Esophagus (tissue), 2 donors: ENCODE data around the gene FPGS. TPM values are rescaled to one million over a fixed set of nuclear protein-coding genes. Genes with fewer than 3 reads are reported as not detected.

Experiments used
- H3K27ac ChIP-seq, 2 donors: one replicate each; pipeline ENCODE4 v1.5.1; 2013; ENCODE audit warnings: low read depth in 2 of 2, mild to moderate bottlenecking in 2 of 2, inconsistent platforms in 1 of 2, low read length in 1 of 2, moderate library complexity in 1 of 2
- H3K27me3 ChIP-seq, 2 donors: one replicate each; pipeline ENCODE4 v1.6.1; 2013; ENCODE audit warnings: low read length in 2 of 2, control low read depth in 1 of 2, mild to moderate bottlenecking in 1 of 2; ENCODE audit not compliant: insufficient read depth in 2 of 2, control insufficient read depth in 1 of 2
- H3K36me3 ChIP-seq, 2 donors: one replicate each; pipeline ENCODE4 v1.6.1; 2013; ENCODE audit warnings: low read length in 1 of 2; ENCODE audit not compliant: control insufficient read depth in 2 of 2, insufficient read depth in 2 of 2
- H3K4me1 ChIP-seq, 2 donors: one replicate each; pipeline ENCODE4 v1.6.1; 2013; ENCODE audit warnings: low read length in 1 of 2; ENCODE audit not compliant: control insufficient read depth in 2 of 2, insufficient read depth in 2 of 2
- H3K4me3 ChIP-seq, 2 donors: one replicate each; pipeline ENCODE4 v1.5.1; 2013; ENCODE audit warnings: low read length in 2 of 2, mild to moderate bottlenecking in 2 of 2, low read depth in 1 of 2, moderate library complexity in 1 of 2
- H3K9me3 ChIP-seq, 2 donors: one replicate each; pipeline ENCODE4 v1.6.1; 2013; ENCODE audit warnings: mild to moderate bottlenecking in 2 of 2, low read depth in 1 of 2, low read length in 1 of 2, moderate library complexity in 1 of 2; ENCODE audit not compliant: control insufficient read depth in 2 of 2, insufficient read depth in 1 of 2
- whole genome bisulfite sequencing, 2 donors: extraction: QIAGEN DNeasy Blood & Tissue Kit; methylation state at CpG; one replicate each; pipeline ENCODE4 v1.1.7; 2013; 5-methylcytosine and 5-hydroxymethylcytosine counted together
- polyA plus RNA-seq, 2 donors: library from polyadenylated mRNA; stranded (reverse); fragments of 200-250 nt; gene quantifications; one replicate each; pipeline ENCODE4 v1.2.3, GENCODE V29; 2013
- donor health status: healthy with polysubstance abuse.
- donor health status: Bipolar disorder and iron deficiency.

The FPGS gene
- polyA plus RNA-seq, 2 donors, result 28.7 to 31.5 TPM

DNA sequence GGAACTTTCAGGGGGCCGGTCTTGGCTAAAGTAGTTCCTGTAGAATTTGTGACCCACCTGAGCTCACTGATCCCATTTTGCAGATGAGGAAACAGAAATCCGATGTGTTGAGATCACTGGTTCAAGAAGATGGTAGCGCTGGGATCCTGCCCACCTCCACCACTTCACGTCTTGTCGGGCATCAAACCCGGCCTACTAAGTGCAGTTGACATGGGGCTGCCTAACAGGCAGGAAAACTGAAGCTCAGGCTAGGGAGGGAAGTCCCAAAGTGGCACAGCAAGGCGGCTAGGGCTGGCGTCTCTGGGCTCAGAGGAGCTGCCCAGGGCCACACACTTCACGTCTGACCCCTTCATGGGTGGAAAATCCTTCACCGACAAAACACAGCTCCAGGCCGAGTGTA lies 52.3 kb downstream of the FPGS start:
- H3K36me3 ChIP-seq, result no peaks in the 10 kb centered on the region
- no peaks in the 10 kb centered on the region for H3K27me3 ChIP-seq
- 70 to 73% methylated on average over 11 of the region's 11 CpGs for WGBS, 2 donors
- peaks cover 0 to 4% of the 10 kb centered on the region in 2 donors for H3K4me1 ChIP-seq
- no peaks in the 10 kb centered on the region for H3K9me3 ChIP-seq
- no peak overlapping the region for H3K4me3 ChIP-seq
- H3K27ac ChIP-seq, result peak overlapping the region; percentile 6 to 73

GRCh38 chr9:127855522-127855921 lies 52.8 kb downstream of the FPGS start:
- no peak overlapping the region for H3K27ac ChIP-seq
- WGBS, 2 donors, result 92 to 93% methylated on average over 5 of the region's 5 CpGs

DNA sequence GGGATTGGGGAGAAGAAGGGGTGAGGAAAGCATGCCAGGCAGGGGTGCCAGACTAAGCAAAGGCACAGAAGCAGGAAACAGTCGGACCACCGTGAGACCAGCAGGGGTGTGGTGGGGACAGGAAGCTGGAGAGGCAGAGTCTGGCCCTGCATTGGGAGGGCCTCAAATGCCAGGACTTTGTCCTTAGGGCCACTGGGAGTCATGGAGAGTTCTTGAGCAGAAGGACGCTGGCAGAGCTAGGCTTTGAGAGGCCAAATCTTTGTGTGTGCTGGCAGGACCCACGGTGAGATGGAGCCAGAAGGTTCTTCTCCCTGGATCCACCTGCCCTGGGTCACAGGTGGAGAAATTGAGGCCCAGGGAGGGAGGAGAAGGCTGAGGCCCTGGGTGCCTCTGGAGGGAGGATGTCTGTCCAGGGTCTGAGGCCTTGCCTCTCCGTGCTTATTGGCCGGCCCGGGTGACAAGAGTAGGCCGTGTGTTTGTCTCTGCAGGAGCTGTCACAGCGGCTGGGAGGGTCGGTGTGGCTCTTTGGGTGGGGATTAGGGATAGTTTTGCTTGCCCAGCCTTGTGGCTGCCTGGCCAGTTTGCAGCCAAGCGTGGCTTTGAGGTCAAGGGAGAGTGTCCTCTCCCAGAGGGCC lies 53.5 kb downstream of the FPGS start:
- H3K27ac ChIP-seq, result no peak overlapping the region
- 76 to 77% methylated on average over 11 of the region's 11 CpGs for WGBS, 2 donors

More at GRCh38 chr9:127855522-127855921, 52.8 kb downstream of the FPGS start:
- no peaks in the 10 kb centered on the region for H3K27me3 ChIP-seq
- peaks cover 0 to 4% of the 10 kb centered on the region in 2 donors for H3K4me1 ChIP-seq
- no peak overlapping the region for H3K4me3 ChIP-seq
- H3K9me3 ChIP-seq, result no peaks in the 10 kb centered on the region
- H3K36me3 ChIP-seq, result no peaks in the 10 kb centered on the region

GRCh38 chr9:127856729-127857116 lies 54.0 kb downstream of the FPGS start:
- H3K36me3 ChIP-seq, result no peaks in the 10 kb centered on the region
- no peaks in the 10 kb centered on the region for H3K27me3 ChIP-seq
- WGBS, 2 donors, result 84 to 89% methylated on average over 8 of the region's 8 CpGs
- peaks cover 0 to 4% of the 10 kb centered on the region in 2 donors for H3K4me1 ChIP-seq
- no peak overlapping the region for H3K4me3 ChIP-seq
- H3K27ac ChIP-seq, result no peak overlapping the region
- H3K9me3 ChIP-seq, result no peaks in the 10 kb centered on the region

More for the DNA sequence above, 53.5 kb downstream of the FPGS start:
- Histone ChIP-seq H3K36me3 (no peaks in the 10 kb centered on the region), H3K4me1 (peaks cover 0 to 4% of the 10 kb centered on the region in 2 donors), H3K9me3 (no peaks in the 10 kb centered on the region), H3K4me3 (no peak overlapping the region), H3K27me3 (no peaks in the 10 kb centered on the region)

- Histone ChIP-seq H3K9me3 (no peaks in the 10 kb centered on the region), H3K27ac (no peak overlapping the region), H3K27me3 (no peaks in the 10 kb centered on the region), H3K4me1 (peaks cover 0 to 4% of the 10 kb centered on the region in 2 donors), H3K4me3 (no peak overlapping the region), H3K36me3 (no peaks in the 10 kb centered on the region)
- WGBS, 2 donors, result 48 to 63% methylated on average over 4 of the region's 4 CpGs
Observed at GRCh38 chr9:127857278-127857677, 54.6 kb downstream of the FPGS start.

DNA sequence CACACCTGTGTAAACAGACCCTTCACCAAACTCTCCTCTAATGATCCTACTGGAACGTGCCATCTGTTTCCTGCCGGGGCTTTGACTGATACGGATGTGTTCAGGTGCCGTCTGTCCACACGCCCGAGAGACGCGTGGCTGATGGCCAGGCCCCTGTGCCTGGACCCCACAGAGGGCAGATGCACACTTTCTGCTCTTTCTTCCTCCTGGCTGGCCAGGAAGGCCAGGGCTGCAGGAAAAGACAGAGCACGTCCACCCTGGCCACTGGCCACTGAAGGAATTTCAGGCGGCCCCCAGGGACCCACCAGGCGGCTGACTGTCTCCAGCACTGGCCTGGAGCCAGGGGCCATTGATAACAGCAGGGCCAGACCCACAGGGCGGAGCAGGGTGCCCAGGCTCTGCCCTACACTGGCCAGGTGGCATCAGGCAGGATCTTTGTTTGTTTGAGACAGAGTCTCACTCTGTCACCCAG lies 55.4 kb downstream of the FPGS start:
- Histone ChIP-seq H3K4me1 (peaks cover 0 to 7% of the 10 kb centered on the region in 2 donors), H3K4me3 (no peak overlapping the region), H3K36me3 (no peaks in the 10 kb centered on the region), H3K27ac (no peak overlapping the region), H3K27me3 (no peaks in the 10 kb centered on the region), H3K9me3 (no peaks in the 10 kb centered on the region)
- 42 to 46% methylated on average over 12 of the region's 12 CpGs for WGBS, 2 donors

- H3K27ac ChIP-seq, result no peak overlapping the region
- WGBS, 2 donors, result 77 to 78% methylated on average over 8 of the region's 8 CpGs
- no peaks in the 10 kb centered on the region for H3K9me3 ChIP-seq
- H3K27me3 ChIP-seq, result no peaks in the 10 kb centered on the region
- H3K36me3 ChIP-seq, result no peaks in the 10 kb centered on the region
- H3K4me1 ChIP-seq, result peaks cover 0 to 2% of the 10 kb centered on the region in 2 donors
- H3K4me3 ChIP-seq, result no peak overlapping the region
Observed at GRCh38 chr9:127860260-127860659, 57.6 kb downstream of the FPGS start.

GRCh38 chr9:127860779-127861178 lies 58.1 kb downstream of the FPGS start:
- Histone ChIP-seq H3K27me3 (no peaks in the 10 kb centered on the region), H3K27ac (no peak overlapping the region), H3K4me3 (no peak overlapping the region), H3K9me3 (no peaks in the 10 kb centered on the region), H3K4me1 (peaks cover 0 to 2% of the 10 kb centered on the region in 2 donors), H3K36me3 (no peaks in the 10 kb centered on the region)
- 91 to 93% methylated on average over 11 of the region's 11 CpGs for WGBS, 2 donors

- no peaks in the 10 kb centered on the region for H3K9me3 ChIP-seq
- H3K27me3 ChIP-seq, result no peaks in the 10 kb centered on the region
- peak overlapping the region; percentile 50 to 74 for H3K27ac ChIP-seq
- H3K4me3 ChIP-seq, result no peak overlapping the region
- peaks cover 0 to 1% of the 10 kb centered on the region in 2 donors for H3K36me3 ChIP-seq
- H3K4me1 ChIP-seq, result peaks cover 0 to 2% of the 10 kb centered on the region in 2 donors
- 56% methylated on average over 29 of the region's 29 CpGs for WGBS, 2 donors
Observed at GRCh38 chr9:127862075-127863011, 59.7 kb downstream of the FPGS start.
